HUES64 (cell line): Measurements from ENCODE around the gene HYCC1.
A peak's percentile ranks its signal among the peaks of the same experiment; 100 is the strongest.

Source experiments
- H3K27ac ChIP-seq: 2 replicates; pipeline ENCODE4 v1.7.0; 2013; ENCODE audit warnings: low read depth, low read length, inconsistent platforms
- H3K27me3 ChIP-seq: 2 replicates; pipeline ENCODE4 v1.6.1; 2013; ENCODE audit warnings: mild to moderate bottlenecking, low read length; ENCODE audit not compliant: insufficient read depth
- H3K36me3 ChIP-seq: 2 replicates; pipeline ENCODE4 v1.6.1; 2013; ENCODE audit warnings: mild to moderate bottlenecking, low read length; ENCODE audit not compliant: insufficient read depth
- H3K4me1 ChIP-seq: 2 replicates; pipeline ENCODE4 v1.6.1; 2013; ENCODE audit warnings: mild to moderate bottlenecking, low read length, moderate library complexity; ENCODE audit not compliant: insufficient read depth
- H3K4me3 ChIP-seq: 2 replicates; pipeline ENCODE4 v1.5.1; 2013; ENCODE audit warnings: mild to moderate bottlenecking, low read length, moderate library complexity
- H3K9ac ChIP-seq: 2 replicates; pipeline ENCODE4 v1.6.1; 2013; ENCODE audit warnings: mild to moderate bottlenecking, low read depth, low read length
- H3K9me3 ChIP-seq: 2 replicates; pipeline ENCODE4 v1.6.1; 2013; ENCODE audit warnings: low read depth, low read length; ENCODE audit not compliant: insufficient read depth
- WGBS: fragments of 150-250, 120-280 bp; methylation state at CpG from one replicate; pipeline ENCODE4 v1.1.7; 2013; ENCODE audit warnings: missing lambda C conversion rate; 5-methylcytosine and 5-hydroxymethylcytosine counted together

The HYCC1 gene

GRCh38 chr7:23000597-23001360, 13.2 kb downstream of the HYCC1 start:
- H3K4me1 ChIP-seq = peaks cover 58% of the 10 kb centered on the region
- H3K36me3 ChIP-seq = peaks cover 4% of the 10 kb centered on the region; the same call in 1 of the 2 replicates
- no peak overlapping the region for H3K27ac ChIP-seq
- no peak overlapping the region for H3K4me3 ChIP-seq
- no peaks in the 10 kb centered on the region for H3K9me3 ChIP-seq
- no peaks in the 10 kb centered on the region for H3K27me3 ChIP-seq
- H3K9ac ChIP-seq = no peak overlapping the region
- WGBS = 88% methylated on average over 3 of the region's 4 CpGs

GRCh38 chr7:22998519-22998896, 15.4 kb downstream of the HYCC1 start:
- no peaks in the 10 kb centered on the region for H3K9me3 ChIP-seq
- H3K4me3 ChIP-seq = no peak overlapping the region
- 95% methylated on average over 2 of the region's 2 CpGs for WGBS
- H3K27ac ChIP-seq = no peak overlapping the region
- H3K36me3 ChIP-seq = peaks cover 4% of the 10 kb centered on the region; the same call in 1 of the 2 replicates
- no peak overlapping the region for H3K9ac ChIP-seq
- no peaks in the 10 kb centered on the region for H3K27me3 ChIP-seq
- H3K4me1 ChIP-seq = peaks cover 47% of the 10 kb centered on the region

GRCh38 chr7:22997871-22998518, 15.9 kb downstream of the HYCC1 start:
- Histone ChIP-seq H3K9ac (no peak overlapping the region), H3K36me3 (peaks cover 4% of the 10 kb centered on the region; the same call in 1 of the 2 replicates), H3K27me3 (no peaks in the 10 kb centered on the region), H3K27ac (no peak overlapping the region), H3K4me1 (peaks cover 42% of the 10 kb centered on the region), H3K9me3 (no peaks in the 10 kb centered on the region), H3K4me3 (no peak overlapping the region)
- 92% methylated on average over 2 of the region's 2 CpGs for WGBS

GRCh38 chr7:22996470-22996869, 17.5 kb downstream of the HYCC1 start:
- no peak overlapping the region for H3K4me3 ChIP-seq

GRCh38 chr7:22995011-22995410, 18.9 kb downstream of the HYCC1 start:
- WGBS = 88% methylated on average over 2 of the region's 2 CpGs
- Histone ChIP-seq H3K27me3 (no peaks in the 10 kb centered on the region), H3K27ac (no peak overlapping the region), H3K4me1 (peaks cover 37% of the 10 kb centered on the region), H3K9ac (no peak overlapping the region), H3K4me3 (no peak overlapping the region), H3K9me3 (no peaks in the 10 kb centered on the region), H3K36me3 (peaks cover 4% of the 10 kb centered on the region; the same call in 1 of the 2 replicates)

More at GRCh38 chr7:22996470-22996869, 17.5 kb downstream of the HYCC1 start:
- H3K27ac ChIP-seq = no peak overlapping the region
- H3K4me1 ChIP-seq = peaks cover 36% of the 10 kb centered on the region
- H3K36me3 ChIP-seq = peaks cover 4% of the 10 kb centered on the region; the same call in 1 of the 2 replicates
- H3K9ac ChIP-seq = no peak overlapping the region
- H3K9me3 ChIP-seq = no peaks in the 10 kb centered on the region
- H3K27me3 ChIP-seq = no peaks in the 10 kb centered on the region
- WGBS = 100% methylated on average over 1 of the region's 1 CpG

GRCh38 chr7:22992874-22993840, 20.8 kb downstream of the HYCC1 start:
- WGBS = 77% methylated on average over 3 of the region's 3 CpGs
- H3K9ac ChIP-seq = no peak overlapping the region
- peaks cover 4% of the 10 kb centered on the region; the same call in 1 of the 2 replicates for H3K36me3 ChIP-seq
- H3K9me3 ChIP-seq = no peaks in the 10 kb centered on the region
- no peak overlapping the region for H3K27ac ChIP-seq
- H3K4me3 ChIP-seq = no peak overlapping the region
- peaks cover 42% of the 10 kb centered on the region for H3K4me1 ChIP-seq
- H3K27me3 ChIP-seq = no peaks in the 10 kb centered on the region

GRCh38 chr7:22990588-22990949, 23.4 kb downstream of the HYCC1 start:
- Histone ChIP-seq H3K9me3 (no peaks in the 10 kb centered on the region), H3K4me3 (no peak overlapping the region), H3K27me3 (no peaks in the 10 kb centered on the region), H3K4me1 (peaks cover 46% of the 10 kb centered on the region), H3K36me3 (no peaks in the 10 kb centered on the region), H3K27ac (0 out of 2 replicates have a peak overlapping the region, but pooled peaks have one; percentile 93), H3K9ac (no peak overlapping the region)
- 91% methylated on average over 1 of the region's 1 CpG for WGBS

GRCh38 chr7:22989643-22990587, 24.0 kb downstream of the HYCC1 start:
- Histone ChIP-seq H3K36me3 (no peaks in the 10 kb centered on the region), H3K9me3 (no peaks in the 10 kb centered on the region), H3K4me3 (no peak overlapping the region), H3K27me3 (no peaks in the 10 kb centered on the region), H3K9ac (no peak overlapping the region), H3K27ac (peak overlapping the region; percentile 93; the same call in 1 of the 2 replicates), H3K4me1 (peaks cover 46% of the 10 kb centered on the region)
- 95% methylated on average over 3 of the region's 3 CpGs for WGBS

GRCh38 chr7:22985436-22985835, 28.5 kb downstream of the HYCC1 start:
- Histone ChIP-seq H3K27ac (no peak overlapping the region), H3K27me3 (no peaks in the 10 kb centered on the region), H3K4me1 (peaks cover 43% of the 10 kb centered on the region), H3K4me3 (no peak overlapping the region), H3K9ac (no peak overlapping the region), H3K36me3 (peaks cover 7% of the 10 kb centered on the region; the same call in 1 of the 2 replicates), H3K9me3 (no peaks in the 10 kb centered on the region)
- WGBS = 100% methylated on average over 4 of the region's 5 CpGs

- H3K9me3 ChIP-seq = no peaks in the 10 kb centered on the region
- H3K36me3 ChIP-seq = peaks cover 7% of the 10 kb centered on the region; the same call in 1 of the 2 replicates
- WGBS = 91% methylated on average over 6 of the region's 6 CpGs
- H3K4me1 ChIP-seq = peaks cover 22% of the 10 kb centered on the region
- H3K9ac ChIP-seq = peak overlapping the region; percentile 26; the same call in 1 of the 2 replicates
- H3K4me3 ChIP-seq = no peak overlapping the region
- no peak overlapping the region for H3K27ac ChIP-seq
- no peaks in the 10 kb centered on the region for H3K27me3 ChIP-seq
These were observed 30.6 kb downstream of the HYCC1 start for GRCh38 chr7:22983257-22983855.
